ENCODE measurements around the gene TEN1.

GRCh38 chr17:76000016-76000754 is 21.1 kb downstream of the TEN1 start:
- TF ChIP-seq EZH2 (IDR thresholded peaks at IDR 0.05): no peak
- no peak for TF ChIP-seq POLR2AphosphoS5 (IDR thresholded peaks at IDR 0.05; ENCODE audit: borderline replicate concordance, low read depth, low read length)
- no peak for TF ChIP-seq FOXP2 (optimal IDR thresholded peaks at IDR 0.05; ENCODE audit: control extremely low read depth, extremely low read length, insufficient read depth)

Data from SK-N-MC (cell line).